ENCODE measurements around the gene NPFFR1.

- TF ChIP-seq CTCF (IDR thresholded peaks at IDR 0.05): no peak
- no peak for TF ChIP-seq EZH2 (IDR thresholded peaks at IDR 0.05)
- no peak for TF ChIP-seq EZH2phosphoT487 (IDR thresholded peaks at IDR 0.05)
Observed at GRCh38 chr10:70295926-70296325, 12.1 kb upstream of the NPFFR1 start.

All from neural progenitor cell (in vitro differentiated cells).